AG04450 (cell line): Measurements from ENCODE around the gene SF3B2. TPM values are rescaled to one million over a fixed set of nuclear protein-coding genes. Genes with fewer than 3 reads are reported as not detected.

ENCODE experiments used
- CTCF ChIA-PET: fragments of 300-600, 350-600 bp; formaldehyde crosslinking; extraction: SDS; loops from one replicate; lab custom pipeline; 2022; ENCODE audit warnings: antibody characterized with exemption, inconsistent platforms; lab: Charles Lee
- POLR2A ChIA-PET: fragments of 350-600 bp; formaldehyde crosslinking; extraction: SDS; loops from one replicate; lab custom pipeline; 2021; ENCODE audit warnings: antibody characterized with exemption, inconsistent platforms; lab: Yijun Ruan, JAX
- DNase-seq: peaks from one replicate; pipeline ENCODE4 v3.0.0-alpha.2; 2011; ENCODE audit warnings: low read depth, low spot score
- H3K27ac ChIP-seq: one replicate; pipeline ENCODE4 v1.5.1; 2012; ENCODE audit warnings: low read depth, low read length, control low read depth
- H3K27me3 ChIP-seq: one replicate; pipeline ENCODE4 v1.6.0; 2012; ENCODE audit warnings: low read length; ENCODE audit not compliant: control insufficient read depth, insufficient read depth
- H3K4me3 ChIP-seq: 2 replicates; pipeline ENCODE4 v1.5.1; 2011; ENCODE audit warnings: mild to moderate bottlenecking, low read depth, low read length, control low read depth
- H3K9me3 ChIP-seq: 2 replicates; pipeline ENCODE4 v1.5.1; 2012; ENCODE audit warnings: low read length; ENCODE audit not compliant: control insufficient read depth, insufficient read depth
- CTCF ChIP-seq: IDR thresholded peaks from 2 replicates; pipeline ENCODE4 v1.5.1; 2011; ENCODE audit warnings: low read depth, low read length, control low read depth, inconsistent platforms
- polyA plus RNA-seq: library from polyadenylated mRNA; depleted of rRNA; stranded (reverse); fragments of >200 nt; gene quantifications from 2 replicates; pipeline ENCODE4 v1.2.3, GENCODE V29; 2011

The SF3B2 gene
- polyA plus RNA-seq, 1 experiment: 88.2 TPM

DNA sequence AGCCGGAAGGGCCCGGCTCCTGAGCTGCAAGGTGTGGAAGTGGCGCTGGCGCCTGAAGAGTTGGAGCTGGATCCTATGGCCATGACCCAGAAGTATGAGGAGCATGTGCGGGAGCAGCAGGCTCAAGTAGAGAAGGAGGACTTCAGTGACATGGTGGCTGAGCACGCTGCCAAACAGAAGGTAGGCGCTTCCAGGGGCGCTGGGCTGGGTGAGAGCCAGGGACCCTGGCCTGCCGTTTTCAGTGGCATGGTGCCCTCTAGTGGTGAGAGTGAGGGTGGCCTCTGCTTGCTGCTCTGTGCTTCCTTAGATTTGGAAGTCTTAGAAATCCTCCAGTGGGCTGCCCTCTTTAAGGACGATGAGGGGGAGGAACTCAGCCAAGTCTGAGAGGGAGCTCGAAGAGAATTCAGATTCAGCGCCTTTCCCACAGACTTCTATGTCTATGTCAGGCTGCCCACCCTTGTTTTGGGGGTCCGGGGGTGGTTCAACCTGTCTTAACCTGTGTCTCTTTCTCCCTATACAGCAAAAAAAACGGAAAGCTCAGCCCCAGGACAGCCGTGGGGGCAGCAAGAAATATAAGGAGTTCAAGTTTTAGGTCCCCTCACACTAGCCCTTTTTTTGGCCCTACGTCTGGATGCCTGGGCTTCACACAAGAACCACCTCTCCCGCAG, 16.1 kb downstream of the SF3B2 start:
- Histone ChIP-seq H3K9me3 (no peaks in the 10 kb centered on the region), H3K27ac (peak overlapping the region; percentile 59), H3K27me3 (no peaks in the 10 kb centered on the region), H3K4me3 (no peak overlapping the region)
- ChIA-PET POLR2A (interaction anchor here (0.9 to 3.0 kb wide), 2 partner anchors 17 to 66 kb away, joined by 3 to 12 read pairs; partner anchors contain the start of genes BANF1, EIF1AD and SF3B2), CTCF (interaction anchor here (0.5 to 5.3 kb wide), 46 partner anchors 9 to 809 kb away, joined by 3 to 103 read pairs (median 4); partner anchors contain the start of genes CCDC85B and SF3B2)
- peak; percentile 85 for TF ChIP-seq CTCF
- DNase-seq: peak; percentile 36

DNA sequence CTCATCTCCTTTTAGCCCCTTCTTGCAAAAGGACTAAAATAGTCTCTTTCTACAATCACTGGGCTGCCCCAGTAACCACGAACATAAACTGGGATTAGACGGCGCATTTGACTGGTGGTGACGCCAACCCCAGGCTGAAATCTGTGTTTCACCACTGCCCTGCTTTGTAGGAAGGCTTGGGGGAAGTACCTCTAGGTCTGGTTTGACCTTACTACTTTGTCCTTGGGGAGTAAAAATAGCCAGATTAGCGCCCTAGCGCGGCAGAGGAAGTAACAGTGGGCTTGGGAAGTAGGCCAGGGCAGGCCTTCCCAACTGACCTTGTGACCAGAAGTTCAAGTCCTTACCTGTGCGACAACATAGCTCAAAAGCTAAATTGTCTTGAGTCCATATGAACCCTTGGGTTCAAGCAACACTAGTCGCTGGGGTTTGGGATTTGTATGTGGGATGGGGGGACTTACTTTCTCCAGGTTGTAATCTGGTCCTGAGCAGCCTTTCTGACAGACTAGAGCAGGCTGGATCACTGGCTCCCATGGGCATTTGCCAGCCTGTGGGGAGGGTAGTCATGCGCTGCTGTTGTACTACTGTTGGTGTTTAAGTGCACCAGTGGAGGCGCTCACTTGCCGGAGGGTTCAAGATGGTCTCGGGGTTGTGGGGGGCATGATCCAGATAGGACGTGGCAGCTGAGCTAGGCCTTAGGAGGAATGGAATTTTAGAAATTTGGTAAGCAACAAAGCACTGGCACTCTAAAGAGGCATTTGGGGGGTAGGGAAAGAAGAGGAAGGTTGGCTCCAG, 17.0 kb downstream of the SF3B2 start:
- Histone ChIP-seq H3K27me3 (no peaks in the 10 kb centered on the region), H3K4me3 (peak overlapping the region; percentile 48), H3K27ac (peak overlapping the region; percentile 90), H3K9me3 (no peaks in the 10 kb centered on the region)
- DNase-seq: no peak
- ChIA-PET POLR2A (interaction anchor here (0.9 to 3.0 kb wide), 3 partner anchors 12 to 67 kb away, joined by 3 to 12 read pairs (median 3); partner anchors contain the start of genes BANF1, EIF1AD and SF3B2), CTCF (interaction anchor here (0.5 to 5.3 kb wide), 36 partner anchors 8 to 810 kb away, joined by 3 to 103 read pairs (median 4); partner anchors contain the start of genes CCDC85B and SF3B2)
- TF ChIP-seq CTCF: peak; percentile 9; the same call in 1 of the 2 replicates

GRCh38 chr11:66069715-66070603, 17.8 kb downstream of the SF3B2 start, which contains the start of gene PACS1:
Gene PACS1, plus strand, starts transcription at chr11:66070272. Its CDS starts 215 bp downstream, at chr11:66070487.
- POLR2A ChIA-PET: interaction anchor here (0.6 to 3.0 kb wide), 3 partner anchors 11 to 168 kb away, joined by 3 to 12 read pairs (median 6); partner anchors contain the start of gene SF3B2
- no peaks in the 10 kb centered on the region for H3K9me3 ChIP-seq
- TF ChIP-seq CTCF: no peak
- CTCF ChIA-PET: interaction anchor here (0.6 to 5.3 kb wide), 5 partner anchors 16 to 248 kb away, joined by 3 to 103 read pairs (median 4); partner anchors contain the start of gene SF3B2
- peak within 1 kb of the TSS; percentile 90 for H3K27ac ChIP-seq
- H3K27me3 ChIP-seq: no peaks in the 10 kb centered on the region
- DNase-seq: peak; percentile 56
- H3K4me3 ChIP-seq: peak within 1 kb of the TSS; percentile 76

GRCh38 chr11:66070604-66071380, 18.6 kb downstream of the SF3B2 start:
- no peak for TF ChIP-seq CTCF
- ChIA-PET CTCF (interaction anchor here (0.8 to 1.5 kb wide), 3 partner anchors 26 to 188 kb away, joined by 3 read pairs; no protein-coding TSS in a partner anchor), POLR2A (interaction anchor here (0.6 to 3.0 kb wide), 6 partner anchors 9 to 167 kb away, joined by 3 to 12 read pairs (median 6); partner anchors contain the start of gene SF3B2)
- Histone ChIP-seq H3K4me3 (peak overlapping the region; percentile 76), H3K27ac (peak overlapping the region; percentile 39), H3K9me3 (no peaks in the 10 kb centered on the region), H3K27me3 (no peaks in the 10 kb centered on the region)
- DNase-seq: no peak
